Epithelial cell of esophagus (primary cell): ENCODE results near the gene FAM227A.
A peak's percentile ranks its signal among the peaks of the same experiment; 100 is the strongest.

Experiments used
- DNase-seq: peaks from one replicate; pipeline ENCODE4 v3.0.0; 2010; ENCODE audit warnings: low read depth
- H3K4me3 ChIP-seq: 2 replicates; pipeline ENCODE4 v1.5.1; 2011; ENCODE audit warnings: mild to moderate bottlenecking, low read length, control low read depth
- TF ChIP-seq, protein P1 (sequence below): IDR thresholded peaks from 2 replicates; pipeline ENCODE4 v1.5.1; 2011; ENCODE audit warnings: low read depth, mild to moderate bottlenecking, low read length, control low read depth, inconsistent platforms; ENCODE audit not compliant: insufficient read depth; ENCODE audit errors: missing control alignments

Gene FAM227A

DNA sequence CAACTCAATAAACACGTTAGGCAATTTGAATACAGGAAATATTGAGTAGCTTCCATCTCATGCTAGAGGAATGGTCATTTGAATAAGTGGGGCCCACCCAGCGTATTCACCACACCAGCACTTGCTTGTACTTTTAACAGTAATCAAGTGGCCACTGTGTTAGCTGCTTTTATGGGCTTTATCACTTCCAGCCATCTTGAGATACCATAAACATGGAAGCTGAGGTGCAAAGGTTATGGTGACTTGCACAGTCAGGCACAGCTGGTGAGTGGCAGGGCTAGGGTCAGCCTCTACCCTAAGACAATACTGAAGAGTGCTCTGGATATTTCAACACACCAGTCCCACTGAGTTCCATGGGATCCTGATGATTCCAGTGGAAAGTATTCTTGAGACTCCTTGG, 37.9 kb upstream of the FAM227A start:
- H3K4me3 ChIP-seq: no peak overlapping the region
- no peak for DNase-seq
- TF ChIP-seq, protein P1, sequence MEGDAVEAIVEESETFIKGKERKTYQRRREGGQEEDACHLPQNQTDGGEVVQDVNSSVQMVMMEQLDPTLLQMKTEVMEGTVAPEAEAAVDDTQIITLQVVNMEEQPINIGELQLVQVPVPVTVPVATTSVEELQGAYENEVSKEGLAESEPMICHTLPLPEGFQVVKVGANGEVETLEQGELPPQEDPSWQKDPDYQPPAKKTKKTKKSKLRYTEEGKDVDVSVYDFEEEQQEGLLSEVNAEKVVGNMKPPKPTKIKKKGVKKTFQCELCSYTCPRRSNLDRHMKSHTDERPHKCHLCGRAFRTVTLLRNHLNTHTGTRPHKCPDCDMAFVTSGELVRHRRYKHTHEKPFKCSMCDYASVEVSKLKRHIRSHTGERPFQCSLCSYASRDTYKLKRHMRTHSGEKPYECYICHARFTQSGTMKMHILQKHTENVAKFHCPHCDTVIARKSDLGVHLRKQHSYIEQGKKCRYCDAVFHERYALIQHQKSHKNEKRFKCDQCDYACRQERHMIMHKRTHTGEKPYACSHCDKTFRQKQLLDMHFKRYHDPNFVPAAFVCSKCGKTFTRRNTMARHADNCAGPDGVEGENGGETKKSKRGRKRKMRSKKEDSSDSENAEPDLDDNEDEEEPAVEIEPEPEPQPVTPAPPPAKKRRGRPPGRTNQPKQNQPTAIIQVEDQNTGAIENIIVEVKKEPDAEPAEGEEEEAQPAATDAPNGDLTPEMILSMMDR: no peak

DNA sequence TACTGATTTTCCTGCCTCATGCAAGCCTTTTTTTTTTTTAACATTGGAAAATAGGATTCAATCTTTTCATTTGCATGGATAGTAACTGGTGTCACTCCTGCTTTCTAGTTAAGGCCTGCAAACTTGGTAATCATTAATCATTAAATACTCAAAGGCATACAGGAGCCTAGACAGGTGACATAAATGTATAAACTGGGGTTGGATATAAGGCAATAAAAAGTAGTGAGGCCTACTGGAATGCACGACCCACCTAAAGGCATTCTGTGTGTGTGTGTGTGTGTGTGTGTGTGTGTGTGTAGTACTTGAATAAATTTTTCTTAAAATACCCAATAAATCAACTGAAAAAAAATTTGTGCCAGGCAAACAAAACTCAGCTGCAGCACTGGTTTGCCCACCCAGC, 33.5 kb upstream of the FAM227A start:
- H3K4me3 ChIP-seq: no peak overlapping the region
- DNase-seq: no peak
- TF ChIP-seq, protein P1: no peak

DNA sequence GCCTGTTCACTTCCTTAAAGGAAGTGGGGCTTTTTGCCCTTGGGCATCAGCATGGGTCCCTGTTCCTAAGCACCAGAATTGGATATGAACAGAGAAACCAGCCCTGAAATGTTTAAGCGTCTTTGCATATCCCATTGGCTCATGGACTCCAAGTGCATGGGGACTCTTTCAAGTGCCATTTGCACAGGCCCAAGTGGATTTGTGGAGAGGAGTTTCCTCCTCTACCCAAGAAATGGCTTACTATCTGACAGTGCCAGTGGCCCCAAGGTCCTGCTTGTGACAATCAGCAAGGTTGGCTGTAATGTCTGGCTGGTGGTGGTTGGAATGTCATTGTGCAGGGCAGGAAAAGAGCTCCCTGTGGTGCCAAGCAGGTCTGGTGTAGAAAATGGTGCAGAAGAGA, 29.6 kb upstream of the FAM227A start:
- TF ChIP-seq, protein P1: no peak
- no peak for DNase-seq
- no peak overlapping the region for H3K4me3 ChIP-seq

GRCh38 chr22:38684895-38685294, 28.7 kb upstream of the FAM227A start:
- DNase-seq: no peak
- H3K4me3 ChIP-seq: no peak overlapping the region
- TF ChIP-seq, protein P1: no peak

DNA sequence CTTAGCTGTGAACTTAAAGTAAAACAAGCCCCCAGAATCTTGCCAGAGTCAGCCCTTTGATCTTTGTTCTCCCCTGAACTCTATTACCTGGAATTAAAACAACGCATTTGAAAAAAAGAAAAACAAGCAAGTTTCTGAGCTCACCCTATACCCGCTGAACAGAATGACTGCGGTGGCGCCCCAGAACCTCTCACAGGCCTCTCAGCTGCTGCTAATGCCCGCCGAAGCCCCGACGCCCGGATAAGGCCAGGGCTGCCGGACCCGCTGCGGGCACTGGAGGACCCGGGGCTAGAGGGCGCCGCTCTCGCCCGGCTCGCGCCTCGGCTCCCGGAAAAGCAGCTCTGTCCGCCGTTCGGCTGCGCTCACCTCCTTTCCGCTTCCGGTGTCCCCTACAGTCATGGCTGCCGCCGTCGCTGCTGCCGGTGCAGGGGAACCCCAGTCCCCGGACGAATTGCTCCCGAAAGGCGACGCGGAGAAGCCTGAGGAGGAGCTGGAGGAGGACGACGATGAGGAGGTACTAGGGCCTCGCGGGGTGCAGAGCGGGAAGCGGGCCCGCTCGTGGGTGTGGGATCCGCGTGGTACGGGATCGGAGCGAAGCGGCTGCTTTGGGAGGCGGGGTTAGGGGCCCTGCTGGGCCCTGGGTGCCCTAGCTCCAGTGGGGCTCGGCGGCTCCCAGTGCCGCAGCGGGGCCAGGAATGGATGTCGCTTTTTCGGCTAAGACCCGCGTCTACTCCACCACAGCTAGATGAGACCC, 25.6 kb upstream of the FAM227A start, which contains the start of gene TOMM22:
Gene TOMM22, plus strand, starts transcription at position 376 of the 754 bp plus-strand sequence. Its CDS starts 22 bp downstream, at position 398.
- peak within 1 kb of the TSS; percentile 99 for H3K4me3 ChIP-seq
- TF ChIP-seq, protein P1: peak; percentile 13
- peak; percentile 91 for DNase-seq

DNA sequence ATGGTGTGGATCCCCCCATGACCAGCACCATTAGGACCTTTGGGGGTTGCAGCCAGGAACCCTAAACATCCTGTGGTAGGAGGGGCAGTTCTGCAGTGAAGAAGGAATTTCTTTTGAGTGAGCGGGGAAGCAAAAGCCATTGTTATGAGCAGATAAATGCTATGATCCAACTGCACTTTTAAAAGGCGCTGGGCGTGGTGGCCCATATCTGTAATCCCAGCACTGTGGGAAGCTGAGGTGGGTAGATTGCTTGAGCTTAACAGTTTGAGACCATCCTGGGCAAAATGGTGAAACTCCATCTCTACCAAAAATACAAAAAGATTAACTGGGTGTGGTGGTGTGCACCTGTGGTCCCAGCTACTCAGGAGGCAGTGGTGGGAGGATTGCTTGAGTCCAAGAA, 19.6 kb upstream of the FAM227A start:
- H3K4me3 ChIP-seq: no peak overlapping the region
- no peak for DNase-seq
- TF ChIP-seq, protein P1: no peak

GRCh38 chr22:38674888-38675287, 18.7 kb upstream of the FAM227A start:
- TF ChIP-seq, protein P1: no peak
- no peak overlapping the region for H3K4me3 ChIP-seq
- no peak for DNase-seq
